Fibroblast of skin of left quadriceps (primary cell): ENCODE results near the gene MFAP3L.
"Not testable (repeated sequence)": the region's sequence is repeated elsewhere in the genome, so short reads cannot be mapped to it uniquely, and the experiment has no call there.

ENCODE experiments used
- DNase-seq, 2 experiments: peaks; one replicate each; pipeline ENCODE4 v3.0.0-alpha.2; 2013; ENCODE audit warnings: low read depth in 2 of 2

Gene MFAP3L

GRCh38 chr4:169987327-169988228, 38.6 kb downstream of the MFAP3L start:
- no peak for DNase-seq

- no peak for DNase-seq
Observed at GRCh38 chr4:169986369-169986768, 39.8 kb downstream of the MFAP3L start.

DNA sequence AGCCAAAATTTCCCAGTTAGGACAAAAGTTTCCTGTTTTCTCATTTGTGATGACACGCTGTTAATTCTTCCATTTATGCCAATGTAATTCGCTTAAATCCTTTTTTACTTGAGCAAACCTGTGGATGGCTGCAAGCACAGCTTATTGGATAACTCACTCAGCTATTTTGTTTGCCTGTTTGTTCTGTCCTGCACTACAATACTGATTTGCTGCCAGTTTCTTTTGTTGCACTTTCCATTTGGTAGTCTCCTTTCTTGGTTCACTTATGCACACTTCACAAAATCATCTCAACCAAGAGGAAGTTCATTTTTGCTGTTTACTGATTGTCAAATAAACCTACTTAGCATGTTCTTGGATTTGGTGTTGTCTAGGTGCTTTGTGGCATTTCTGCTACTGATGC, 40.3 kb downstream of the MFAP3L start:
- DNase-seq: no peak

DNA sequence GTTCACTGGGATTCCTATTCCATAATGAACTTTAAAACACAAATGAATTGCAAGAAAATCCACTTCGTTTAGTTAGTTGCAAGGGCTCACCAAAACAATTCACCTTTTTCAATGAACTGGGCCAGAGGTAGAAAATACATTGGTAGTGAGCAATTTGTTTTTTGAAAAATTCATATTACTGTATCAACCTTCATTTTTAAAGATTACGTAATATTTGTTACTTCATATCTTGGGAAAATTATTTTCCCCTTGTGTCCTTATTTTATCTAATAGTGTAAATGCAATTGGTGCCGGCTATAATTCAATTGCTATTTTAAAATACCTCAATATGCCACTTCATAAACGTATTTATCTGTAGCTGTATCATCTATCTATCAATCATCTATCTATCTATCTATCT, 41.5 kb downstream of the MFAP3L start:
- no peak for DNase-seq

DNA sequence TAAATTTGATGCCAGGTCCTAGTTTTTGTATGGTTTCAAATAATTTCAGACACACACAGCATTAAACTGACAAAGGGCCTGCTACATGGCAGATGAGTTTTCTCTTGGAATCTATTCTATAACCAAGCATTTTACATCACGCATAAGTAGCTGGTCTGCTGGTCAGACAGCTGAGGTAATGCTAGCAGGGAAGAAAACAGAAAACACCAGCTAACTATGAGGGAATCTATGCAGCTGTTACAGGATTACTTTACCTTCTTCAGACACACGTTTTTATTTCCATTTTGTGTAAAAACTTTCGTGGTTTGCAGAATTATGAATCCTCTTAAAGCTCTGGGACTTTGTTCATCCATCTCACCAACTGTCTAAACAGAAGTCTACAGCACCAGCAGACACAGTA, 42.0 kb downstream of the MFAP3L start:
- no peak for DNase-seq

DNA sequence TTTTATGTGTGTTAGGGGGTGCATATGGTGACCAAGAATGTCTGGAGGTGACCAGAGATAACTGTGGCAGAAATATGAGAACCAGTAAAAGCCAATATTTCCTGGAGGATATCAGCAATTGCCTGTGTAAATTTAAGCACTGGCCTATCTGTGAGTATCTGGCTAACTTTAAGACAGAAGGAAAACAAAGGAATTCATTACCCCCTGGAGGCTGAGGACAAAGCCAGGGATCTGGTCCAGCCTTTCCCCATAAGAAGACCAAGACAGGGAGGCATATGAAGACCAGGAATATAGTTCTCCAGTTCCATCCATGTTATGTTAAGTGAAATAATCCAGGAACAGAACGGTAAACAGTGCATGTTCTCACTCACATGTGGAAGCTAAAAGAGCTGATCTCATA, 49.2 kb downstream of the MFAP3L start:
- DNase-seq: no peak

GRCh38 chr4:169975838-169976796, 50.1 kb downstream of the MFAP3L start:
- no peak for DNase-seq

GRCh38 chr4:169975131-169975837, 50.9 kb downstream of the MFAP3L start:
- peak in 1 of 2 experiments; percentile 4 for DNase-seq

DNA sequence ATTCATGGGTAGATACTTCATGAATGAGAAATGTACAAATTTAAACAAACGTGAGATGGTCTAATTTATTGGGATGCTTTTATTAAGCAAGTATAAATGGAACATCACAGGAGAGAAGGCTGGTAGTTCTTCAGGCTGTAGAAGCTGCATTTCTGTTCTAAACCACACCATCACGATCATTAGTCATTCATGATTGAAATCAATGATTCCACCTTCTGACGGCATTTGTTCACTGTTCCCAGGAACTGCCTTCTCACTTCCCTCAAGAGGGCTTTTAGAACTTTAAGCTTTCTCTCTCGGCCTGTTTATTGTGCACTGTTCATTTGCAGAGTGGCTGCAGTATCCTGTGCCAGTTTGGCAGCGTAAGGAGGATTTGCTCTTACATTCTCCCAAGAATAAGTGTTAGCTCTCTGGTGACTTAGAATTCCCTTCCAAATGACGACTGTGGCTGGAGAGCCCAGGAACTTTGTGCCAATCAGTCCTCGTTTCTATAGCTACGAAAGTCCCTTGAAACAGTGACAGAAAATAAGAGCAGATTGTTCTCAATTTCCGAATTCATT, 54.7 kb downstream of the MFAP3L start:
- no peak for DNase-seq

DNA sequence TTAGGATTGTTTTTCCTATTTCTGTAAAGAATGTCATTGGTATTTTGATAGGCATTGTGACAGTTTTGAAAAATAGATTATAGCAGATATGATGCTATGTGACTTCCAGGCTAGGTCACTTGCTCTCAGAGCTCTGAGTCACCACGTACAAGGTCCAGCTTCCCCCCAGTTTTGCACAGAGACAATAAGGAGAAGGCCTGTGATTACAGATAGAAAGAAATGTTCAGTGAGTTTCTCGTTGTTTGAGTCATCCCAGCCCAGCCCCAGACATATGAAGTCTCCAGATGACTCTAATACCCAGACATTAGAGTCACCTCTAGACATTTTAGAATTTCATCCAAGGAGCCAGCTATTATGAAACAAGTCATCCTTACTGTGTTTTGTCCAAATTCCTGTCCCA, 57.2 kb downstream of the MFAP3L start:
- peak; percentile 54 to 57 for DNase-seq

- DNase-seq: no peak
Observed at GRCh38 chr4:169963998-169964397, 62.2 kb downstream of the MFAP3L start.

GRCh38 chr4:169959254-169959653, 66.9 kb downstream of the MFAP3L start:
- DNase-seq: no peak

- no peak for DNase-seq
Observed at GRCh38 chr4:169958629-169959028, 67.6 kb downstream of the MFAP3L start.

GRCh38 chr4:169957785-169958184, 68.4 kb downstream of the MFAP3L start:
- DNase-seq: no peak

- peak; percentile 17 to 18 for DNase-seq
Observed at GRCh38 chr4:169956091-169956843, 69.9 kb downstream of the MFAP3L start.

- DNase-seq: no peak
Observed at GRCh38 chr4:169955521-169955920, 70.7 kb downstream of the MFAP3L start.

DNA sequence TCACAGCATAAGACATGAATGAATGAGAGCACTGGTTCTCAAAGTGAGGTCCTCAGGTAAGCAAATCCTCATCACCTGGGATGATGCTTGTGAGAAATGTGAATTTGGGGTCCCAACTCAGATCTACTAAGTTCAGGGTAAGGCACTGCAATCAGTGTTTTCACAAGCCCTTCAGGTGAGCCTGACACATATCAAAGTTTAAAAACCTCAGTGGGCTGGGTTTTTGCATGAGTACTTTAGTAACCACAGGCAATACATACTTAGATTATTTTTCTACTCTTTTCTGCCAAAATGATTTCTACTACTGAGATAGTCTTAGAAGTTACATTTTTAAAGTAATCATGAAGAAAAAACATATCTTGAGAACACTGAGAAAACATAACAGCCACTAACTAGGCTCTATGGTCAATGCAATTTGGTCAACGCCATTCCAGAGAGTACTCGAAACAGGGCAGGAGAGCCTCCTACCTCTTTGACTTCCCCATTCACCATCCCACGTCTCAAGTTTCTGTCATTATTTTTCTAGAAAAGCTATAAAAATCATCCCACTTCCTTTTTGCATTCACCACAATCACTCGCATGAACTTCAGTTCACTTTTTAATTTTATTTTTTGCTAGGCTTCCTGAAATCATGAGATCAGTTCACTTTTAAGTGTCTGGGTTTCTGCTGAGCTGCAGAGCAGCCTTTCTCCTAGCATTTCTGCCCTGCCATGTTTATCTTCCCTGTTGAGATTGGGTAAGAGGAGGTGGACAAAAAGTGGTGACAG, 73.8 kb downstream of the MFAP3L start:
- DNase-seq: no peak

DNA sequence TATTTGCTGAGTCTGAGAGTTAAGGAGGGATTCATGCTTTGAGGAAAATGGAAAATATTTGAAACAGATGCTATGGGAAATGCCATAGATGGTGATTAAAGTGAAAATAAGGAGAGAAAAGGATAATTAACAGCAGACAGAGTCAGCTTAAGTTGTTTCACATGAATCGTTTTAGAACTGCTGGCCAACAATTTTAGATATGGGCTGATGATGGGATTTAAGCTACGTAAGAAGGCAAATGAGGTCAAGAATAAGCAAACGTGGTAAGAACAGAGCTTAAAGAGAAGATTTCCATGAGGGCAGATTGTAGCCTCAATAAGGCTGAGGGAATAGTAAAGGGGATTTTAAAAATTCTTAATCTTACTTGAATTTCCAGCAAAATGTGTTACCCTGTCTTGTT, 77.9 kb downstream of the MFAP3L start:
- DNase-seq: no peak

- no peak for DNase-seq
Observed at GRCh38 chr4:169945636-169946035, 80.6 kb downstream of the MFAP3L start.

DNA sequence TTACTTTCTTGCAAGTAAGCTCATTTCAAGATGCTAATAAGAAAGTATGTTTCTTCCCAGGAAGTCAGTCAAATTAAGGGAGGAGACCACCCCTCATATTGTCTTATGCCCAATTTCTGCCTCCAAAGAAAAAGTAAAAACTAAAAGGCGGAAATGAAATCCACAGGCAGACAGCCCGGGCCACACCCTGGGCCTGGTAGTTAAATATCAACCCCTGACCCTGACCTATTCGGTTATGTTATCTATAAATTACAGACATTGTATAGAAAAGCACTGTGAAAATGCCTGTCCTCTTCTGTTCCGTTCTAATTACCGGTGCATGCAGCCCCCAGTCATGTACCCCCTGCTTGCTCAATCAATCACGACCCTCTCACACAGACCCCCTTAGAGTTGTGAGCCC, 82.6 kb downstream of the MFAP3L start:
- not testable (repeated sequence) for DNase-seq
